ENCODE data around the gene WWTR1.

Gene WWTR1

DNA sequence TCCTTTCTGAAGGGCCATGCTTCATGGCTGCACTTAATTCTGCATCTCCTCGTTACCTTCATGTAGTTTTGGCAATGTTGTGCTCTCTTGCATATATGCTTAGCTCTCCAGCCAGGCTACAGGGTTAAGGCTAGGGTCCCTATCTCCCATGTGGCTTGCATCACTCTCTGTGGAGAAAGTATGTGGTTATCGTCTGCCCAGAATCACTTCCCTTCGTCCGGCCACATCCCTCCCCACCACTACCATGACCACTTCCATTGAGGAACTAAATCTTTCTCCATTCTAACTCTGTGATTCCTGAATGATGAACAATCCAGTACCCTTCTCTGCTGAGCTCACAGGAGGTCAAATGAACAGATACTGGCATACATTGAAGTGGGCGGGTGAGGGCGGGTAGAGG, 34.0 kb downstream of the WWTR1 start:
- no peak for DNase-seq (ENCODE audit: low spot score)

DNA sequence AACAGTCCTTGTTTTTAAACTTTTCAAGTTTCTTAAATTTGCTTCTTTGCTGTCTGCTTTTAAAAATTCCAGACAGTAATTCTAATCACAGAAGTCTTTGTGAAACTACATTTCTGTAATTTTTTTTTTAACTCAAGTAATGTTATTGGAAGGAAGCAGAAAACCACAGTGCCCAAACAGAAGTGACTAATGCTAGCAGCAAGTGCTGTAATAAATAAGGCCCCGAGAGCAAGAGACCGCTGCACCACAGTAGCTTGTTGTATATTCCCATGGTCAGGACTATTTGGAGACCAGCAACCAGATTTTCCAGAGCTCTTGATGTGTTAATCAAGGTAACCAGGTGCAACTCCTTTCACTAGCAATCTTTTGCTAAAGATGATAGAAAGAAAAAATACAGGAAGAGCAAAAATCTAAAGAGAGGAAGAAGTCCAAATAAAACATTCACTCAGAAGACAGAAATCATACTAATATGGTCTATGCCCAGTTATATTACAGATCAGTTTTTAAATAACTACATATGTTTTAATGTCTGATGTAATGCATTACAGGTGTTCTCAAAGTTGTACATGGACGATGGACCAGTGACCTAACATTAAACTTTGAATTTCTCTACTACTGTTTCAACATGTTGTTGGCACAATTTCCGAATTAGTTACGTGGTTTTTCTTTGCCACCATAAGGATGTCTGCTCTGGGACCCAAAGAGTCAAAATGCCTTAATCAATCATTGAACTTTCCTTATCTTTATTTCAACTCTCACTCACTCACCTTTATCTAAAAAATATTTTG, 36.4 kb downstream of the WWTR1 start:
- peak; percentile 48 for DNase-seq (ENCODE audit: low spot score)

DNA sequence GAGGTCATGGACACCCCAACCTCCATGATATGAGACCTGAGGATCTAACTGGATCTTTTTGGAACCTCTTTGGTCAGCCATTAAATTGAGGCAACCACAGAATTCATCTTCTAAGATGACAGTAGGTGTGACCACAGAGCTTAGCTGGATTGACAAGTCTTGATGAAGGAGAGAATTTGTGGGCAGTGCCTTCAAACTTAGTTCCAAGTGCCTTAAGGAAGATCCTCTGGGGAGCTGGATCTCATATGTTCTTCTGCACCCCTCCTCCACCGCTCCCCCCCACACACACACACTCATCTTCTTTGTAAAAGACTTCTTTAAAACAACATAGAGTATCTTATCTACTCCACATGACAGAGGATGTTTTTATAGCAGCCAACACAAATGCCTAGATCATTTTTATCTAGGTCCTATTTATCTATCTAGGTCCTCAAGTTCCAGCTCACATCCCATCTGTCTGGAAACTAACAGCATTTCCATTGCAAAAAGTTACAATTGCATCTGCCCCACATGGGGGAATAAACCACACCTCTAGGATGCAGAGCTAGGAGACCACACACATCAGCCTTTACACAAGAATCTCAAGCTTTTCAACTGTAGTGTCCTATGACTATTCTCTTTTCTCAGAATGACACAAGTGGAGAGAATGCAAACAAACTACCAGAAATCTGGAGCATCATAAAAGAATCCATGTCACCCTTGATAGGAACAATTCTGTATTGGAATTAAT, 37.4 kb downstream of the WWTR1 start:
- DNase-seq (ENCODE audit: low spot score) = peak; percentile 41

DNA sequence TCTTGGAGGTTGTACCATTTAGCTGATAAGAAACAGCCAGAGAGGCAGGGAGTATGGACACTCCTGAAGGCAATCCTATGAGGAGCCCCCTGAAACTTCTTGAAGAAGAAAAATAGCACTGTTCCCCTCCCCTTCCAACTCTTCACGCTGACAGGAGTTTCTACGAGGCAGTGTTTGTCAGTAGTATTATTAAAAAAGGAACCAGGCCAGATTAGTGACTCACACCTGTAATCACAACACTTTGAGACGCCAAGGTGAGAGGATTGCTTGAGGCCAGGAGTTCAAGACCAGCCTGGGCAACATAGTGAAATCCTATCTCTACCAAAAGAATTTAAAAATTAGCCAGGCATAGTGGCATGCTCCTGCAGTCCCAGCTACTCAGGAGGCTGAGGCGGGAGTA, 38.7 kb downstream of the WWTR1 start:
- DNase-seq (ENCODE audit: low spot score) = no peak

DNA sequence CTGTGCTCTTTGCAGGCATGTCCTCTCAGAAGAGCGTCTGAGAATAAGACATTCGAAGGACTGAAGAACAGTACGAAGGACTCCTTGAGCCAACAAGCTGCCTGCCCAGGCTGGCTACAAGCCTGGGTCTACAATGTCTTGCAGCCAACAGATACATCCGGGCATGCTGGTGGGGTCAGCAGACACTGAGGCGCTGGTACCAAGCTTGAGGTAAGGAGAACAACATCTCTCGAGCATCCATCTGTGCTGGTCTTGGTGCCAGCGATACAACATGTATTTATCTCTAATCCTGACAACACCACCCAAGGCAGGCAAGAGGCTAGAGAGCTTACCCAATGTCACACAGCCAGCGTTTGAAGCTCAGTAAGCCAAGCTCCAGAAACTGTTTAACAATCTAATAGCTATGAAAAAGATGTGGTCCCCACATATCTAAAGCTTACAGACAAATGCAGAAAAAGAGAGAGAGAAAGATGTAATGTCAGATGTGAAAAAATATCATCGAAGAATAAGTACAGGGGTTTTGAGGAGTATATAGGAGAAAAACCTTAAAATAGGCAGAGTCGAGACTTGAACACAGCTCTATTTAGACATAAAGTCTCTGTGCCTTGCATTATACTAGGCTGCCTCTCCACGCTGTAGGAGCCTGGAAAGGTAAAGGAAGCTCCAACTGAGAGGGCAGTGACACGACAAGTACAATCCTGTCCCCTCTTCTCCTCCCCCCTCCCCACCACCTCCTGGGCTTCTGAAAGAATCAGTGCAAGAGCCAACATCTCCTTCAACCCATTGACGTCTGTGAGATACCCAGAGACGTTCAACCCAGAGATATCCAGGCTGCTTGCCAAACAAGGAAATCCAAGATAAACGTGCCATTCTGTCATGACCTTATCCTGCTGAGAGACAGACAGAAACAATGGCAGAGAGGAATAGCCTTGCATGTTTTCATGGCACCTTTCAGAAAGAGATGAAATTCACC, 39.4 kb downstream of the WWTR1 start:
- no peak for DNase-seq (ENCODE audit: low spot score)

DNA sequence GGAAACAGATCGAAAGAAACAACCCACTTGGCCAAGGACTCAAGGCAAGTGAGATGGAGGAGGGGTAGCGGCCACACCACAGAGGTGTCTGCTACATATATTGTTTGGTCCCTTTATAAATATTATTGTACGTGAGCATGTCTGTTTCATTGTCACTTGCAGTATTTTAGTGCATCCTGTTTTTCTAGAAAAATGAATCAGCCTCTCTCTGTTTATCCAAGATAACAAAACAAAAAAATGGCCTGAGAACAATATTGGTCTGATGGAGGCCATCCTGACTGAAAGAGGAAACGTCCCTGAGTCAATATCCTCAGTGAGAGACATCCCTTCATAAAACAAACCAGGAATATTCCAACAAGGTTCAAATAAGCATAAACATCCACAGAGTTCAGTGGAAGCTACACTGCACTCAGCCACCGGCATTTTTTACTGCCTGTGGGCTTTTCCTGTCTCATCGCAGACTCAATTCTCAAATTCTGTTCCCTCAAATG, 42.0 kb downstream of the WWTR1 start:
- no peak for DNase-seq (ENCODE audit: low spot score)

DNA sequence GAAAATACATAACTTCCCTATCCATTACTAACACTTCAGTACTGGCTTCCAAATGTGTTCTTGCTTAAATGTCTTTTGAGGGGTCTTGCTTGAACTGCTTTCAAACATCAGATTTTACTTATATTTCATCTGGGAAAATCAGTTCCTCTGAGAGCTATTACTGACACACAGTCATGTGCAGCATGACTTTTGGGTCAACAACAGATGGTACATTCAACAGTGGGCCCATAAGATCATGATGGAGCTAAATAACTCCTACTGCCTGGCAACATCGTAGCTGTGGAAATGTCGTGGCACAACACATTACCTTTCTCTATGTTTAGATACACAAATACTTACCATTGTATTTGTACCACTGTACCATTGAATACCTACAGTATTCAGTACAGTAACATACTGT, 43.8 kb downstream of the WWTR1 start:
- DNase-seq (ENCODE audit: low spot score) = no peak

DNA sequence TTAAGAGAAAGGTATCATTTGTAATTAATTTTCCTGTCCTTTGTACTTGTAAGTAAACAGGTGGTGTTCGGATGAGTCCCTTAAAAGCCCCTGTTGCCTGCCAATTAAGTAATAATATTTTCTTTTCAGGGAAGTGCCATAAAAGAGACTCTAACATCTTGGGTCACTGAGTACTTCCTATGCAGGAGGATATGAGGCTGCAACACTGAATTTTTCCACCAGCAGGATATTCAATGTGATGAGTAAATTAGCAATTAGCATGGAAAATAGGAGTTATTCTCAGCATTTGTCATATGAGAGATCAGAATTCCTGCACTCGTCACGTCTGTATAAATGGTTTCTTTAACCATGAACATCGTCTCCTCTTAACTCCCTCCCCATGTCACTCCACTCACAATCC, 45.4 kb downstream of the WWTR1 start:
- DNase-seq (ENCODE audit: low spot score) = no peak

DNA sequence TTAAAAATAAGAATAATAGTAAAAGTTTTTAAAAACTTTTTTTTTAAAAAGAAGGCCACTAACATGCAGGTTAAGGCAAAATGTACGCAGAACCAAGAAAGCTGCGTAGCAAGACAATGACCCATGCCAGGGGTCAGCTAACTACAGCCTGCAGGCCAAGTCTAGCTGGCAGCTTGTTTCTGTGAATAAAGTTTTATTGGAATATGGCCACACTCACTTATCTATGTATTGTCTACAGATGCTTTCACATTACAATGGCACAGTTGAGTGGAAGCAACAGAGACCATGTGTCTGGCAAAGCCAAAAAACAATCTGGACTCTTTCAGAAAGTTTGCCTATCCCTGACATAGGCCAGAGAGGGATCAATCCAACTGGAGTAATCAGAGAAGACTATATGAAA, 46.7 kb downstream of the WWTR1 start:
- no peak for DNase-seq (ENCODE audit: low spot score)

DNA sequence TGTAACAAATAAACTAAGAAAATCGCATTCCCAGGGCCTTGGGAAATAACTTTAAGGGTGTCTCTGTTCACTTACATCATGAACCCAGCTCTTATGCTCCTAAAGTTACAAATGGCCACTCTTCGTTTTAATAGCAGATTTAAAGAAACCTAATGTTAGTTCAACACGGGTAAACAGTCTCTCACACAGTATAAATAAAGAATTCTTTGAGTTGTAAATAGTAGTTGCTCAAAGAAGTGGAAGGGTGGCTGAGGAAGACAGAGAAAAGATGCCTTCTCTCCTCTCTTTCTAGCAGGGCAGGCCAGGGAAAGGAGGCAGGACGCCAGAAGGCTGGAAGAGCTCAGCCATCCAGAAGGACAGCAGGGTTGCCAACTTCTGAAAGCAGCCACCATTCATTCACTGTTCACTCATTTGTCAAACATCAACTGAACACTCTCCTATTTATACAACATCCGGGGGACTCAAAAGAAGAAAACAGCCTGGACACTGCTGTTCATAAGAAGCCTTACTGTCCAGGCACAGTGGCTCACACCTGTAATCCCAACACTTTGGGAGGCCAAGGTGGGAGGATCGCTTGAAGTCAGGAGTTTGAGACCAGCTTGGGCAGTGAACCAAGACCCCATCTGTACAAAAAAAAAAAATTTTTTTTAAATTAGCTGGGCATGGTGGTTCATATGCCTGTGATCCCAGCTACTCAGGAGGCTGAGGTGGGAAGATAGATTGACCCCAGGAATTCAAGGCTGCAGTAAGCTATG, 47.3 kb downstream of the WWTR1 start:
- peak; percentile 17 for DNase-seq (ENCODE audit: low spot score)

DNA sequence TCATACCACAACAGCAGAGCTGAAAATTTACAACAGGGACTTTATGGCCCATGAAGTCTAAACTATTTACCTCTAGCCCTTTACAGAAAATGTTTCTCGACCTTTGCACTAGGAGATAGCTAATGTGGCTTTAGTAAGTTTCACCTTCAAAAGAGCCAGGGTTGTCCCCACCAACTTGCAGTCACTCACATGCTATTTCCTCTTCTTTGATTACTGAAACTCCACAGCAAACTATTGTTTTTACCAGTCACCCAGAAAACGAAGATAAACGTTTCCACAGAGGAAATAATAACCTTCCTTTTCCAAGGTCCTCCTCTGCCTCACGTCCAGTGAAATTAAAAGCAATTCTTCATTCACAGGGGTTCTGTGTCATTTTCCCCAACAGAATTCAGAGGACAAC, 48.2 kb downstream of the WWTR1 start:
- DNase-seq (ENCODE audit: low spot score) = no peak

DNA sequence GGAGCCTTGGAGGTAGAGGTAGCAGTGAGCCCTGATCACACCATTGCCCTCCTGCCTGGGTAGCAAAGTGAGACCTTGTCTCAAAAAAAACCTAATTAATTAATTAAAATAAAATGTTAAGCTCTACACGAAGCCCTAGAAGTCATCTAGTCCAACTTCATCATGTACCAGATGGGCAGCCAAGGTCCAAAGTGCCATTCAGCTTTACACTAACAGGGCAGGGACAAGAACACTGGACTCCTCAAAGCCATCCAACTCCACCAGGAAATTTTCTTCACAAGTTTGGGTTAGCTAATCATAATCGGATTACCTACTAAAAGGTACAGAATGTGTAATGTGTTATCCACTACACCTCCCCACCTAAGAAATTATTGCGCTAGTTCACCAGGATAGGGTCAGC, 48.8 kb downstream of the WWTR1 start:
- no peak for DNase-seq (ENCODE audit: low spot score)

DNA sequence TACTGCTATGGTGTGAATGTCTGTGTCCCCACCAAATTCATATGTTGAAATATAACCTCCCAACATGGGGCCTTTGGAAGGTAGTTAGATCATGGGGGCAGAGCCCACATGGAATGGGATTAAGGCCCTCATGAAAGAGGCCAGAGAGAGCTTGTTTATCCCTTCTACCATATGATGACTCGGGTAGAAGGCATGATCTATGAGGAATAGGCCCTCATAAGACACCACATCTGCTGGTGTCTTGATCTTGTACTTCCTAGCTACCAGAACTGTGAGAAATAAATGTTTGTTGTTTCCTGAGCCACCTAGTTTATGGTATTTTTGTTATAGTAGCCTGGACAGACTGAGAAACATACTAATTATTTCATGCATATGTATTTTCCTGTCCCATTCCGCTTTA, 51.9 kb downstream of the WWTR1 start:
- no peak for DNase-seq (ENCODE audit: low spot score)

DNA sequence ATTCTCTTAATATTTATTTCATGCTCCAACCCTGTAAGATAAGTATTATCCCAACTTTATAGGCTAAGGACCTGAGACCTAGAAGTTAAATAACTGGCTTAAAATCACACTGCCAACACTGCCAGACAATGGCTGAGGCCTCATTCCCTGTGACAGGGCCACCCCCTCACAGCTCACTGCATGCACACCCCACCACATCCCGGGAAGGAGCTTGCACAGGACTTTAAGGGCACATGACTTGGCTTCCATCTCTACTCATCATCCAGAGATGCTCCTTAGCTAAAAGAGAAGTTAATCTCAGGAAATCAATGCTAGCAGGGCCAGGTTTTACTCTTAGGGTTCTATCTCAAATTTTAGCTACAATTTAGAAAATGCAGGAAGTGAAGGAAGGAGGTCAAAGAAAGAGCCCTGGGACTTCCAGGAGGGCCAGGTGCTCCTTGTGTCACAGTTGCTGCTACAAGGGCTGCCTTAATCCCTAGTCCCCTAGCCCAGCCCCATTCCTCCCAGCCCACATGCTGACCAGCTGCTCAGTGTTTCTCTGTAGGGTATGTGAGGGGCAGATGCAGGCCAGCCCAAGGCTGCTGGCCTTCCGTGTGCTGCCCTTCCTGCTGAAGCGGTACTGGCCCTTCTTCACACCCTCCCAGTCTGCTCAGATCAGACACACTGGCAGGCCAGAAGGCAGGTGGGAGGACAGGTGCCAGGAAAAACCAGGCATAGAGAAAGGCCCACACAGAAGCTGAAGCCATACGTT, 53.5 kb downstream of the WWTR1 start:
- no peak for DNase-seq (ENCODE audit: low spot score)

DNA sequence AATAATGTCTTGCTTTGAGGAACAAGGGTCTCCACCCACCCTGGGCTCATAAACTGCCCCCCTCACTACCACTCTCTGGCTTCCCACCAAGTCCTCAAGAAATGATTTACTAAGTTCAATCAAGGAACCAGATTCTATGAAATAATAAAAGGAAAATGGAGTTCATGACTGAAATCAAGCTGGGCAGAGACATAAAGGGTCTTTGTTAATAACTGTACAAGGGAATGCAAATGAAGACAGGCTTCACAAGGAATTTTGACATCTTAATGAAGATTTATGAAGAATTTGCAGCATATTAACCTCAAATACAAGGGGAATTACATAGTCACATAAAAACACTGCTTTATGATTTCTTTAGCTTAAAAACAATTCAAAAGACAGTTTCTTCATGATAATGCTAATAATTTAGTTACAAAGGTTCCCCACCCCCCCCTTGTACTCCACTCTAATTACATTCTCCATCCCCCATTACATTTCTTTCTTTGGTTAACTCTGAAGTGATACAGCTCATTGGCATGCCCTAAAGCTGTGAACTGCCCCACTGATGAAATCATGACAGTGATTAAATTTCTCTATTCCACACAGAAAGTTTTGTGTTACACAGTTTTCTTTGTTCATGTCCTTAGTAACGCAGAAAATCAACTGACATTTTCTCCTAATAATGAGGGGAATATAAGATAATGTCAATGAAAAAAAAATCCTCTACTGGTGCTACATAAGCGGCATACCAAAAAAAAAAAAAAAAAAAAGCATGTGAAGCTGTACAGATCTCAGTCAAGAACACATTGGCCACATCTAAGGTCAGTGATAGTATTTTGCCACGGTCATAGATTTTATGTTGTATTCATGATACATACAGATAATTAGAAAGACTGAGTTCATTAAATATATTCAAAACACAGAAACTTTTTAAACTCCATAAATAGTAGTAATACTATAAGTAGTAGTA, 54.4 kb downstream of the WWTR1 start:
- peak; percentile 54 for DNase-seq (ENCODE audit: low spot score)

DNA sequence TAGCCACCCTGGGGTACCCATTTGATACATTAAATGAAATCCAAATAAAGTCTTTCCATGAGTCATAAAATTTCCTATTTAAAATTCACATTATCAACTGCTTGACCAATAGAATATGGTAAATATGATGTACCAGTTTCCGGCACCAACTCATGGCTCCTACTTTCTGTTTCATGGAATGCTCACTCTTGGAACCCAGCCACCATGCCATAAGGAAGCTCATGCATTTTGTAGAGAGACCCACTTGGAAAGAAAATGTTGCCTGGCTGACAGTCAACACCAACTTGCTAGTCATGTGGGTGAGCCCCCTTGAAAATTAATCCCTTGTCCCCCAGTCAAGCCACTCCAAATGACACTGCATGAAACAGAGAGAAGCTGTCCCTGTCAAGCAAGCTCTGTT, 57.2 kb downstream of the WWTR1 start:
- DNase-seq (ENCODE audit: low spot score) = no peak

DNA sequence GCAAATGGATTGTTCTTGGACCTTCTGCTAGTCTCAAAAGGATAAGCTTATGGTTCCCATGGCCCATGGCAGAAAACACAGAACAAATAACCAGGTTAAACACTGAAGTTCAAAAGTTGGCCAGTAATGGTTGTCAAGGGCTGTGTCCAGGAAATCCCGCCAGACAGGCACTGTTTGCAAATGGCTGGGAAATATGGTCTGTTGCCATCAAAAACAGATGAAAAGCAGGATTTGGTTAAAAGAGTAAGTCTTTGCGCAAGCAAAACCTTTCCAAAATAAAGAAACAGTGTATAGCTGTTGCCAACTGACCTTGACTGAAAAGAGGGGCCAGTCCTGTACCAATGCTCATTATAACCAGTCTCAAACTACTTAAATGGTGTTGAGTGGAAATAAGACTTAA, 58.6 kb downstream of the WWTR1 start:
- DNase-seq (ENCODE audit: low spot score) = no peak

DNA sequence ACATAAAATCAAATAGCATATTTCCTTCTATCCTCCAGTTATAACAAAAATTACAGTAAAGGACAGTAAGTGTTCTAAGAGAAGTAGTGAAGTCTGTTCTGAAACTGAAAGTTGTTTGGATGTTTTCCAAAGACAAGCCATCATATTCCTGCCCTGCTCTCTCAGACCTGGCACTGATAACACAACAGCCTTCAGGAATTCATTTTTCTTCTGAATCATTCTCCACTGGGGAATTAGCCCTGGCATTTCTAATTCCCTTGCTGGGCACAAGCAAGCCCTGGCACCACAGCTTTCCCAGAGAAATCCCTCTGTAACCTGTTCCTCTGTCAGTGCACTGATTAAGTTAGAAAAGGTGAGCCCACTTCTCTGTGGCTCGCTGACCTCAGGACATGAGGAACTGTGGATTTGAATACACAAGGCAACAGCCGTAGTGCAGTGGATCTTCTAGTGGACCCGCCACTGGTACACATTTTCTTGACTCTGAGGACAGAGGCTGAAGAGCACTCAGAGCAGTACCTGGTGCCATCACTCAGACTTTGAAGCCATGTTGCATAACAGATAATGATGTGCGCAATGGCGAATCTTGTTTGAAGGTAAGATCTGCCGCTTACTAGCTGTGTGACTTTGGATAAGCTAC, 61.6 kb downstream of the WWTR1 start:
- no peak for DNase-seq (ENCODE audit: low spot score)
